DMS79 (cell line): ENCODE results near the gene TEX52.
"Not testable (repeated sequence)": the region's sequence is repeated elsewhere in the genome, so short reads cannot be mapped to it uniquely, and the experiment has no call there.

Experiments used
- DNase-seq: peaks from one replicate; lab custom pipeline; 2025; lab: John Stamatoyannopoulos, UW

TEX52 gene

GRCh38 chr12:2857021-2857431, at the start of gene TEX52:
TEX52 (minus strand) TSS chr12:2857039; CDS start chr12:2857026, 13 bp downstream.
- DNase-seq, result peak; percentile 68

GRCh38 chr12:2904260-2904659, 47.4 kb upstream of the TEX52 start:
- DNase-seq, result peak; percentile 89

GRCh38 chr12:2902272-2902880, 45.5 kb upstream of the TEX52 start:
- peak; percentile 97 for DNase-seq

GRCh38 chr12:2900642-2901041, 43.8 kb upstream of the TEX52 start:
- no peak for DNase-seq

- no peak for DNase-seq
Measured at GRCh38 chr12:2897418-2897817, 40.6 kb upstream of the TEX52 start.

GRCh38 chr12:2895511-2895910, 38.7 kb upstream of the TEX52 start:
- DNase-seq, result no peak

- no peak for DNase-seq
Measured at GRCh38 chr12:2895051-2895451, 38.2 kb upstream of the TEX52 start.

GRCh38 chr12:2893007-2893406, 36.2 kb upstream of the TEX52 start:
- DNase-seq, result no peak

- no peak for DNase-seq
Measured at GRCh38 chr12:2892246-2892645, 35.4 kb upstream of the TEX52 start.

GRCh38 chr12:2891240-2892053, 34.6 kb upstream of the TEX52 start:
- no peak for DNase-seq

- DNase-seq, result peak; percentile 91
Measured at GRCh38 chr12:2890388-2891239, 33.8 kb upstream of the TEX52 start, which contains the start of gene TULP3. TULP3 (plus strand) TSS chr12:2890891; CDS start chr12:2890948, 57 bp downstream.

GRCh38 chr12:2890001-2890387, 33.2 kb upstream of the TEX52 start:
- DNase-seq, result no peak

- no peak for DNase-seq
Measured at GRCh38 chr12:2886768-2887450, 30.1 kb upstream of the TEX52 start.

GRCh38 chr12:2884810-2885209, 28.0 kb upstream of the TEX52 start:
- DNase-seq, result no peak

- no peak for DNase-seq
Measured at GRCh38 chr12:2879853-2880252, 23.0 kb upstream of the TEX52 start.

GRCh38 chr12:2877953-2878732, 21.3 kb upstream of the TEX52 start:
- peak; percentile 39 for DNase-seq

GRCh38 chr12:2877047-2877952, 20.5 kb upstream of the TEX52 start, which contains the start of the genes FOXM1 and RHNO1:
FOXM1 (minus strand) TSS chr12:2877174; CDS start chr12:2874478, 2,696 bp downstream.
RHNO1 (plus strand) TSS chr12:2877223; CDS start chr12:2885367, 8,144 bp downstream.
- peak; percentile 83 for DNase-seq

GRCh38 chr12:2876431-2877046, 19.7 kb upstream of the TEX52 start:
- DNase-seq, result no peak

GRCh38 chr12:2868986-2869632, 12.3 kb upstream of the TEX52 start:
- not testable (repeated sequence) for DNase-seq
